Measurements from ENCODE around the gene PRSS36. TPM values are rescaled to one million over a fixed set of nuclear protein-coding genes. Genes with fewer than 3 reads are reported as not detected.

Gene PRSS36
- total and polyA plus RNA-seq, 2 of the 4 experiments (the other 2 are of a cell fraction) = 0.18 to 0.55 TPM

- TF ChIP-seq USF2 (IDR thresholded peaks at IDR 0.05; ENCODE audit: low read depth, low read length) = no peak
- no peak for TF ChIP-seq MAFK (IDR thresholded peaks at IDR 0.05; ENCODE audit: low read depth, low read length)
- peak; percentile 47; the same call in 1 of the 2 replicates for TF ChIP-seq CEBPB (IDR thresholded peaks at IDR 0.05; ENCODE audit: low read depth, low read length)
Measured at GRCh38 chr16:31118223-31119155, 31.4 kb downstream of the PRSS36 start (continued).
